Stimulated activated CD4-positive, alpha-beta T cell treated with anti-CD3 and anti-CD28 coated beads, Interleukin-4, amount 100 ng/mL, for 48 hours (primary cell): ENCODE data around the gene PPP1R12A.
"Not testable (repeated sequence)": the region's sequence is repeated elsewhere in the genome, so short reads cannot be mapped to it uniquely, and the experiment has no call there.

Experiments used
- DNase-seq, 2 donors: peaks; one replicate each; pipeline ENCODE4 v3.0.0-alpha.2; 2020; ENCODE audit warnings: low read depth in 2 of 2

Gene PPP1R12A

GRCh38 chr12:79935021-79935623 lies at the start of gene PPP1R12A:
Gene PPP1R12A, minus strand, starts transcription at chr12:79935097. Its CDS starts 166 bp downstream, at chr12:79934931.
- peak; percentile 87 to 93 for DNase-seq

GRCh38 chr12:79983986-79984620 lies 49.2 kb upstream of the PPP1R12A start:
- no peak for DNase-seq

GRCh38 chr12:79983492-79983891 lies 48.6 kb upstream of the PPP1R12A start:
- DNase-seq = no peak

GRCh38 chr12:79982086-79983062 lies 47.5 kb upstream of the PPP1R12A start:
- no peak for DNase-seq

GRCh38 chr12:79978692-79979091 lies 43.8 kb upstream of the PPP1R12A start:
- DNase-seq = no peak

- not testable (repeated sequence) for DNase-seq
These were observed 43.1 kb upstream of the PPP1R12A start for GRCh38 chr12:79977856-79978460.

GRCh38 chr12:79975143-79975542 lies 40.2 kb upstream of the PPP1R12A start:
- DNase-seq = no peak

GRCh38 chr12:79973801-79974200 lies 38.9 kb upstream of the PPP1R12A start:
- no peak for DNase-seq

GRCh38 chr12:79964100-79964627 lies 29.3 kb upstream of the PPP1R12A start:
- no peak for DNase-seq

GRCh38 chr12:79961411-79961810 lies 26.5 kb upstream of the PPP1R12A start:
- no peak for DNase-seq

- no peak for DNase-seq
These were observed 24.6 kb upstream of the PPP1R12A start for GRCh38 chr12:79959484-79959883.

GRCh38 chr12:79956896-79957295 lies 22.0 kb upstream of the PPP1R12A start:
- DNase-seq = no peak

- DNase-seq = no peak
These were observed 20.7 kb upstream of the PPP1R12A start for GRCh38 chr12:79955561-79955960.

- DNase-seq = no peak
These were observed 19.2 kb upstream of the PPP1R12A start for GRCh38 chr12:79954037-79954610.

GRCh38 chr12:79949098-79949497 lies 14.2 kb upstream of the PPP1R12A start:
- DNase-seq = no peak

GRCh38 chr12:79945433-79945832 lies 10.5 kb upstream of the PPP1R12A start:
- no peak for DNase-seq

- no peak for DNase-seq
These were observed 9.7 kb upstream of the PPP1R12A start for GRCh38 chr12:79944565-79944964.

- not testable (repeated sequence) for DNase-seq
These were observed 7.9 kb upstream of the PPP1R12A start for GRCh38 chr12:79942846-79943245.

GRCh38 chr12:79939728-79940310 lies 4.9 kb upstream of the PPP1R12A start:
- DNase-seq = no peak

- DNase-seq = no peak
These were observed 3.9 kb upstream of the PPP1R12A start for GRCh38 chr12:79938843-79939242.

GRCh38 chr12:79936670-79937069 lies 1.8 kb upstream of the PPP1R12A start:
- DNase-seq = no peak
